SKM-1 (cell line): ENCODE data around the gene AGAP3.

Source experiments
- DNase-seq: peaks from one replicate; lab custom pipeline; 2025; ENCODE audit not compliant: unreplicated experiment; lab: John Stamatoyannopoulos, UW

Gene AGAP3

GRCh38 chr7:151179287-151179860, 93.1 kb downstream of the AGAP3 start:
- no peak for DNase-seq

DNA sequence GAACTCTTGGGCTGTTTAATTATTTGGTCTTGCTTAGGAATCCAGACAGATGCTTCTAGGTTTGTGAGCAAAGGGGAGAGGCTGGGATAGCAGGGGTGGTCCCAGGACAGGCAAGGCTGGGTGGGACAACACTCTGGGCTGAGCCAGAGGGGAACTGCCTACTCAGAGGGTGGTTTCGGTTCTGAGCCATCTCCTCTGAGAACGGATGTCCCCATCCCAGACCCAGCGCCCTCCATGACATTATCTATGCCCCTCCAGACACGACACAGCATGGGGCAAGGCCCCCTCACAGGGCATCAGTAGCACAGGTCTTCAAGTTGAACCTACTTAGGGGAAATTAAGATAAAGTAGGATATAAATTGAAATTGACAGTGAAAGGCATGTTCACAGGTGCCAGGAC, 93.7 kb downstream of the AGAP3 start:
- no peak for DNase-seq

GRCh38 chr7:151181011-151181431, 94.7 kb downstream of the AGAP3 start:
- no peak for DNase-seq

- no peak for DNase-seq
Measured at GRCh38 chr7:151185762-151186639, 99.7 kb downstream of the AGAP3 start.

DNA sequence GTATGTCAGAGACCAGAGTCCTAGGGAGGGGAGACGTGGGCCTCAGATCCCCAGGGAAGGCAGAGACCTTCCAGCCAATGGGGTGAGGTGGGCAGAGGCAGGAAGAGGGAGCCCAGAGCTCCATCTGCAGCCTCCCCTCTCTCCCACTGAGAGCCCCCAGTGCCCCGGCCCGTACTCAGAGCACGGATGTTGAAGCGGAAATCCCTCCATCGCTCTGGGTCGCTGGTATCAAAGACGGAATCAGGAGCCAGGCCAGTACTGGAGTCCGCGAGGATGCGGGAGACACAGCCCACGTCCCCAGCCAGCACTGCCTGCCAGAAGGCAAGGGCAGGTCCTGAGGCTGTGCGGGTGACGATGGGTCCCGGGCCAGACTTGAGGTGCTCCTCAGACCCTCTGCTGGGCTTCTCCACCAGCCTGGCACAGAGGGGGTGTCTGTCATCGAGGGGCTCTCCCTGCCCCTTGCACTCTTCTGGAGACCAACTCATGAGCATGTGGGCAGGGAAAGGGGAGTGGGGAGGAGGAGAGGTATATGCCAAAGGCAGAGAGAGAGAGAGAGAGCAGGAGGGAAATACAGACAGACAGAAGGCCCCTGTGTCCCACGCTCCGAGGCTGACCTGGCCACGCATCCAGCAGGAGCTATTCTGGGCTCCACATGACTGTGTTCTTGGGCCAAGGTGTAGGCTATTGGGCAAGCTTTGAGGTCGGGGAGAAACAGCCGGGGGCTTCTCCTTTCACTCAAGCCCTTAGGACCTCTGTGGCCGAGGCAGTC, 100.5 kb downstream of the AGAP3 start, which contains the start of gene ASB10:
Gene ASB10, minus strand, starts transcription at position 611 of the 769 bp plus-strand sequence. Its CDS starts 120 bp downstream, at position 491.
- no peak for DNase-seq

GRCh38 chr7:151187409-151188251, 101.4 kb downstream of the AGAP3 start:
- no peak for DNase-seq

DNA sequence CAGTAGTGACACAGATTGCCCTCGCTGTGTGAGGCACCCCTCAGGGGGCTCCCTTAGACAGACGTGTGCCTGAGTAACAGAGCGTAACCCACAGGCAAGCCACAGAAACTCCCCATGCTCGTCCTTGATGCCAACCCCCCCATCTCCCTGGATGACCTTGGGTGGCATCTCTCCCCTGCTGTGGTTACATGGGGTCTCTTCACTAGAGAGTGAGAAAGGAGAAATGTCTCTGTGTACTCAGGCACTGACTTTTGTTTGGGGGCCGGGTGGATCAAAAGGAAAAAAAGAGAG, 101.9 kb downstream of the AGAP3 start:
- no peak for DNase-seq

DNA sequence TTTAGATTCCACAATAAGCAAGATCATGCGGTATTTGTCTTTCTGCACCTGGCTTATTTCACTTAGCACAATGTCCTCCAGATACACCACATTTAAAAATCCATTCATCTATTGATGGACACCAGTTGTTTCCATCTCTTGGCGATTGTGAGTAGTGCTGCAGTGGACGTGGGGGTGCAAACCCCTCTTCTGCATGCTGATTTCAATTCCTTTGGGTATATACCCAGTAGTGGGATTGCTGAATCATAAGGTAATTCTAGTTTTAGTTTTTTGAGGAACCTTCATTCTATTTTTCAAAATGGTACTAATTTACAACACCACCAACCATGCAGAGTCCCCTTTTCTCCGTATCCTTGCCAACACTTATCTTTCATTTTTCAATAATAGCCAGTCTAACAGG, 102.8 kb downstream of the AGAP3 start:
- DNase-seq = no peak

DNA sequence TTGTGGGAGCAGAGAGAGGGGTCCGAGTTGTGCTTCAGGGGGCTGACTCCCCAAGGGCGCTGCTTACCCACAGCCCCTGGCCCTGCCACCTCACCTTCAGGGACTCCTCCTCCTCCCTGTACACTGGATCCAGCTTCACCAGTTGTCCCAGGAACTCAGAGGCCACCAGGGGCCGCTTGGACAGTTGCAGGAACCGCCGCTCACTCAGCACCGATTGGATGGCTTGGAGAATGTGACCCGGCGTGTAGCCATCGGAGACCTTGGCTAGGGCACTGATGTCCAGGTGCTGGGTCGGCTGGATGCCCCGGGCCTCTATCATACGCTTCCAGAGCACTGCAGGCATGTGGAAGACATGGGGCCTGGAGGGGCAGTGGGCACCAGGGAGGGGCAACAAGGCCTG, 105.3 kb downstream of the AGAP3 start:
- DNase-seq = no peak

DNA sequence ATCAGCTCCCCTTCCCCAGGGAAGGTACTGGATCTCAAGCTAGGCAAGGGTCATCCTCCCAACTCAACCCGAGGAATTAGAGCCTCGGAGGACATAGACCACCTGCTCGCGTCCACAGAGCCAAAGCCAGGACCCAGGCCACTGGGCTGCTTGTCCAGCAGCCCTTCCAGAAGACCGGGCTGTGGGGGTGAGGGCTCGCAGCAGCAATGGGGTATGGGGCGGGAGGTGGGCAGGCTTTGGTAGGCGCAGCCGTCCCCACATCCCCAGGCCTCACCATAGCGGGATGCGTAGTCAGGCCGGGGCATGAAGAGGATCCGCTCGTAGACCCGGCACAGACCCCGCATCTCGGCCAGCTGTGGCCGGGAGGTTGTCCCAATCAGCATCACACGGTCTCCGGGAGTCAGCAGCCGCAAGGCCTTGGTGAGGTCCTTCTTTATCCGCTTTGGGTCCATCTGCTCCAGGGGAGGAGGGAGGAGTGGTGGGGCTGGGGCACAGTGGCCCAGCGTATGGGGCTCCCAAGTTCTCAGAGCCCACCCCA, 105.8 kb downstream of the AGAP3 start:
- DNase-seq = no peak

- no peak for DNase-seq
Measured at GRCh38 chr7:151193203-151193978, 107.1 kb downstream of the AGAP3 start.
